ENCODE data around the gene AMBRA1. TPM values are rescaled to one million over a fixed set of nuclear protein-coding genes. Genes with fewer than 3 reads are reported as not detected.

Gene AMBRA1
- total and polyA plus RNA-seq, 2 of the 8 experiments (the other 6 are each of a cell fraction or from before 2014, with no cell fraction given) = 14.2 to 37.4 TPM

GRCh38 chr11:46367916-46368267, 225.9 kb downstream of the AMBRA1 start:
- Histone ChIP-seq H3K23ac (ENCODE audit: insufficient read length) (no peak overlapping the region), H3K14ac (ENCODE audit: insufficient read length) (no peak overlapping the region), H3K79me1 (ENCODE audit: low read depth, low read length) (peaks cover 13% of the 10 kb centered on the region), H3K4me1 (replicated peaks in 1 of 4; ENCODE audit: control insufficient read depth in 3 of 4, insufficient read depth in 4 of 4, low read length in 3 of 4) (peaks cover 0 to 14% (median 5%) of the 10 kb centered on the region in 4 experiments; a peak in 5 of 7 replicates), H3K36me3 (ENCODE audit: control insufficient read depth in 2 of 4, insufficient read depth in 4 of 4, low read length in 3 of 4) (peaks cover 2 to 12% (median 4%) of the 10 kb centered on the region in 4 experiments; a peak in 5 of 8 replicates), H3K4me2 (ENCODE audit: insufficient read depth in 1 of 2, low read depth in 2 of 2, low read length in 2 of 2) (no peak overlapping the region), H3K27me3 (replicated peaks in 1 of 4; ENCODE audit: control insufficient read depth in 3 of 4, extremely low read depth in 1 of 4, insufficient read depth in 3 of 4, low read length in 3 of 4) (no peaks in the 10 kb centered on the region), H3K9me3 (ENCODE audit: insufficient read depth in 2 of 2, low read depth in 1 of 2, low read length in 1 of 2) (no peaks in the 10 kb centered on the region), H3K23me2 (ENCODE audit: low read depth, low read length) (no peaks in the 10 kb centered on the region), H3K56ac (replicated peaks; ENCODE audit: insufficient read length, low read depth, low read length) (no peak overlapping the region), H2BK120ac (replicated peaks; ENCODE audit: low read depth, low read length) (no peak overlapping the region), H3K4ac (replicated peaks; ENCODE audit: insufficient read length, low read depth, low read length) (no peak overlapping the region), H2AK5ac (ENCODE audit: low read depth, low read length) (no peak overlapping the region), H4K20me1 (replicated peaks in 1 of 2; ENCODE audit: control insufficient read depth in 1 of 2, insufficient read depth in 2 of 2, low read length in 2 of 2) (peaks cover 8 to 26% of the 10 kb centered on the region in 2 experiments), H2BK12ac (ENCODE audit: low read depth, low read length) (no peak overlapping the region), H4K8ac (ENCODE audit: extremely low read depth, insufficient read depth, low read length) (no peak overlapping the region), H3K27ac (ENCODE audit: low read depth, low read length) (no peak overlapping the region), H2AFZ (ENCODE audit: low read length) (no peak overlapping the region), H3K18ac (ENCODE audit: extremely low read depth, low read length) (no peak overlapping the region), H3K79me2 (ENCODE audit: control insufficient read depth in 1 of 2, insufficient read depth in 2 of 2, low read length in 2 of 2) (peaks cover 0 to 22% of the 10 kb centered on the region in 2 experiments; a peak in 2 of 4 replicates), H3K9ac (replicated peaks in 1 of 4; ENCODE audit: extremely low read depth in 1 of 4, low read depth in 3 of 4, low read length in 3 of 4) (no peak overlapping the region), H3K4me3 (ENCODE audit: extremely low read depth in 1 of 4, insufficient read depth in 2 of 4, low read depth in 3 of 4, low read length in 4 of 4) (no peak overlapping the region), H2BK15ac (ENCODE audit: low read length) (no peak overlapping the region), H2BK20ac (ENCODE audit: low read length) (no peak overlapping the region), H2BK5ac (ENCODE audit: low read depth, low read length) (no peak overlapping the region), H4K5ac (ENCODE audit: insufficient read length, low read depth, low read length) (no peak overlapping the region), H4K91ac (replicated peaks; ENCODE audit: insufficient read length, low read length) (no peak overlapping the region)
- ChIA-PET POLR2A (ENCODE audit: partially characterized antibody) (interaction anchor here (1.4 to 1.6 kb wide), 2 partner anchors 8 to 125 kb away, joined by 3 to 4 read pairs; no protein-coding TSS in a partner anchor), CTCF (ENCODE audit: partially characterized antibody) (interaction anchor here (0.7 to 44.5 kb wide), 18 partner anchors 10 to 471 kb away, joined by 3 to 1004 read pairs (median 5); partner anchors contain the start of genes CHRM4 and DGKZ)
- TF ChIP-seq RBBP5 (IDR thresholded peaks at IDR 0.05; ENCODE audit: borderline replicate concordance, low read depth, low read length) (no peak), KDM1A (IDR thresholded peaks at IDR 0.05; ENCODE audit: borderline replicate concordance, low read length) (no peak), BRCA1 (IDR thresholded peaks at IDR 0.05; ENCODE audit: low read depth, low read length) (no peak), ASH2L (IDR thresholded peaks at IDR 0.05; ENCODE audit: low read length) (no peak), RXRA (IDR thresholded peaks at IDR 0.05; ENCODE audit: insufficient read depth, low read depth, low read length) (no peak), JUN (IDR thresholded peaks at IDR 0.05; ENCODE audit: low read depth, low read length) (no peak), KDM5A (IDR thresholded peaks at IDR 0.05; ENCODE audit: low read length) (no peak), E2F6 (IDR thresholded peaks at IDR 0.05) (no peak)
- TF ChIP-seq, protein P1, sequence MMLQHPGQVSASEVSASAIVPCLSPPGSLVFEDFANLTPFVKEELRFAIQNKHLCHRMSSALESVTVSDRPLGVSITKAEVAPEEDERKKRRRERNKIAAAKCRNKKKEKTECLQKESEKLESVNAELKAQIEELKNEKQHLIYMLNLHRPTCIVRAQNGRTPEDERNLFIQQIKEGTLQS (IDR thresholded peaks at IDR 0.05; ENCODE audit: insufficient read depth, low read depth, low read length) = no peak
- WGBS, 2 experiments (ENCODE audit: extremely low coverage in 1 of 2, insufficient coverage in 1 of 2, insufficient read length in 1 of 2, insufficient replicate concordance in 2 of 2, low coverage in 1 of 2, low lambda C conversion rate in 2 of 2, missing lambda C conversion rate in 1 of 2) = 93% methylated on average over 12 of the region's 12 CpGs; no CpG with 5 or more reads in 1 of the 2 experiments
- no peak for FAIRE-seq
- DNase-seq (ENCODE audit: low read depth in 1 of 2, low spot score in 2 of 2) = no peak

Measured in H1 (cell line).